ENCODE data around the gene CCNY. TPM values are rescaled to one million over a fixed set of nuclear protein-coding genes. Genes with fewer than 3 reads are reported as not detected.
A peak's percentile ranks its signal among the peaks of the same experiment; 100 is the strongest.

CCNY gene
- total and polyA plus RNA-seq, 2 donors (not counting 1 experiment from before 2014, with no cell fraction given), result 34.1 to 64.9 TPM

DNA sequence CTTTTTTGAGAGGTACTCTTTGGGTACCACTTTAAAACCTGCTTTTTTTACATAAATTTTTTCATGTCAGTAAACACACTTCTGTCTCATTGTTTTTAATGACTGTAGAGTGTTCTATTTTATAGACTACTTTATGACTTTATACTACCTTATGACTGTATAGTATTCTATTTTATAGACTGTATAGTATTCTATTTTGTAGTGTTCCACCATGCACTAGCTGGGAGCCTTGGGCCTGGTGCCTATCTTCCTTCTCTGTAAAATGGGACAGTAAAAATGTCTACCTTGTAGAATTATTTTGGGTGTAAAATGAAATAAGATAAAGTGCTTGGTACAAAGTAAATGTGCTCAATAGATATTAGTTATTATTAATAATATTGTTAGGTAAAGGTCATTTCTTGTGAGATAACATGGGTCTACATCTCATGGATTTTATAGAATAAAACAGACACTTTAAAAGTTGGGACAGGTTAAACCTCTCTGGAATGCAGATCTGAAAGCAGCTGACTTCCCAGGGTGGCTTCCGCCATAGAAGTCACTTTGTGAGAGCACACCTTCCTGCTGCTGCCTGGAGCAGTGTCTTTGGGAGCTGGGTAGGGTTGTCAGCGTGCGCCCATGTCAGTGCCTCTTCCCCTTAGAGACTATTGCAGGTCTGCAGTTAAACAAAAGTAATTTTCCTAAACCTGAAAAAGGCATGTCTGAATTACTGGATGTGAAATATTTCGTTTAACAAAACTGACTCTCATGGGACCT lies 31.0 kb downstream of the CCNY start:
- Mint-ChIP-seq H3K27ac (no peak overlapping the region), H3K4me1 (peaks cover 69% of the 10 kb centered on the region), H3K4me3 (no peak overlapping the region), H3K27me3 (no peaks in the 10 kb centered on the region), H3K9me3 (ENCODE audit: insufficient read depth) (no peaks in the 10 kb centered on the region)
- H3K79me2 ChIP-seq (ENCODE audit: control insufficient read depth, insufficient read depth, low read length), result peaks cover 97% of the 10 kb centered on the region
- no peak overlapping the region for H3K9ac ChIP-seq (ENCODE audit: low read length)
- no peaks in the 10 kb centered on the region for H3K27me3 ChIP-seq (replicated peaks in 1 of 4; ENCODE audit: control extremely low read depth in 1 of 4, control insufficient read depth in 3 of 4, insufficient read depth in 4 of 4, low read length in 3 of 4)
- no peak for TF ChIP-seq EZH2 (IDR thresholded peaks at IDR 0.05; ENCODE audit: borderline replicate concordance, insufficient read depth, low read depth, low read length, poor library complexity, severe bottlenecking)
- TF ChIP-seq, protein P1, sequence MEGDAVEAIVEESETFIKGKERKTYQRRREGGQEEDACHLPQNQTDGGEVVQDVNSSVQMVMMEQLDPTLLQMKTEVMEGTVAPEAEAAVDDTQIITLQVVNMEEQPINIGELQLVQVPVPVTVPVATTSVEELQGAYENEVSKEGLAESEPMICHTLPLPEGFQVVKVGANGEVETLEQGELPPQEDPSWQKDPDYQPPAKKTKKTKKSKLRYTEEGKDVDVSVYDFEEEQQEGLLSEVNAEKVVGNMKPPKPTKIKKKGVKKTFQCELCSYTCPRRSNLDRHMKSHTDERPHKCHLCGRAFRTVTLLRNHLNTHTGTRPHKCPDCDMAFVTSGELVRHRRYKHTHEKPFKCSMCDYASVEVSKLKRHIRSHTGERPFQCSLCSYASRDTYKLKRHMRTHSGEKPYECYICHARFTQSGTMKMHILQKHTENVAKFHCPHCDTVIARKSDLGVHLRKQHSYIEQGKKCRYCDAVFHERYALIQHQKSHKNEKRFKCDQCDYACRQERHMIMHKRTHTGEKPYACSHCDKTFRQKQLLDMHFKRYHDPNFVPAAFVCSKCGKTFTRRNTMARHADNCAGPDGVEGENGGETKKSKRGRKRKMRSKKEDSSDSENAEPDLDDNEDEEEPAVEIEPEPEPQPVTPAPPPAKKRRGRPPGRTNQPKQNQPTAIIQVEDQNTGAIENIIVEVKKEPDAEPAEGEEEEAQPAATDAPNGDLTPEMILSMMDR (IDR thresholded peaks at IDR 0.05), result no peak
- intact Hi-C loops (cut with micrococcal nuclease), result no loop called here
- ATAC-seq (ENCODE audit: low read depth), result no peak
- WGBS (ENCODE audit: insufficient coverage), result 100% methylated on average over 1 of the region's 4 CpGs
- no peaks in the 10 kb centered on the region for H3K36me3 ChIP-seq (replicated peaks in 1 of 2; ENCODE audit: control extremely low read depth in 1 of 2, control insufficient read depth in 1 of 2, extremely low read depth in 1 of 2, insufficient read depth in 2 of 2, low read length in 1 of 2)
- H4K20me1 ChIP-seq (ENCODE audit: control insufficient read depth, insufficient read depth, low read length, poor library complexity, severe bottlenecking), result peaks cover 81% of the 10 kb centered on the region
- H2AFZ ChIP-seq (ENCODE audit: insufficient read depth, low read depth, low read length, poor library complexity, severe bottlenecking), result no peak overlapping the region
- H3K4me1 ChIP-seq (ENCODE audit: control insufficient read depth in 2 of 2, insufficient read depth in 2 of 2, low read length in 2 of 2), result peaks cover 29 to 38% of the 10 kb centered on the region in 2 donors
- no peaks in the 10 kb centered on the region for H3K9me3 ChIP-seq (ENCODE audit: control extremely low read depth in 1 of 3, control insufficient read depth in 2 of 3, insufficient read depth in 1 of 3, low read length in 2 of 3)
- H3K4me2 ChIP-seq (replicated peaks; ENCODE audit: low read depth, low read length, poor library complexity, severe bottlenecking), result no peak overlapping the region
- H3K27ac ChIP-seq (ENCODE audit: low read length in 2 of 2), result no peak overlapping the region
- POLR2A ChIA-PET, result no interaction called here
- DNase-seq, result no peak
- H3K4me3 ChIP-seq (ENCODE audit: control extremely low read depth in 1 of 5, extremely low read depth in 1 of 5, insufficient read depth in 1 of 5, low read depth in 2 of 5, low read length in 4 of 5), result no peak overlapping the region
- CTCF ChIA-PET, result interaction anchor here (0.6 kb wide), 1 partner anchor 416 kb away, joined by 3 read pairs; no protein-coding TSS in a partner anchor

DNA sequence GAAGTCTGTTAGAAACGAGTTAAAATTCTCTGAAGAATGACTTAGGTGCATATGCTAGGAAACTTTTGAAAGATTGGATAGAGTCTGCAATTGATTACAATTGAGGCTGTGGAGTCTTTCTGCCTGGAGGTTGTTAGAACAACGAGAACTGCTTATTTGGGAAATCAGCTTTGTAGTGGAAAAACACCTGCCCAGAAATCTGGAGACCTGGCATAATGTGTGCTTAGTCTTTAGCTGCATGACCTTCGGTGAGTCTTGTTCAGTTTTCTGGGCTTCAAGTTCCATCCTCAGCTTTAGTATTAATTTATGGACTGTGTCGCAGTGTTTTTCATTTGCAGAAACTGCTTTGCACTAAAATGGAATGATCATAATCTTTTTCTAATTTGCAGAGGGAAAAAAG lies 31.7 kb downstream of the CCNY start:
- H2AFZ ChIP-seq (ENCODE audit: insufficient read depth, low read depth, low read length, poor library complexity, severe bottlenecking), result no peak overlapping the region
- H4K20me1 ChIP-seq (ENCODE audit: control insufficient read depth, insufficient read depth, low read length, poor library complexity, severe bottlenecking), result peaks cover 81% of the 10 kb centered on the region
- peaks cover 97% of the 10 kb centered on the region for H3K79me2 ChIP-seq (ENCODE audit: control insufficient read depth, insufficient read depth, low read length)
- H3K4me3 ChIP-seq (ENCODE audit: control extremely low read depth in 1 of 5, extremely low read depth in 1 of 5, insufficient read depth in 1 of 5, low read depth in 2 of 5, low read length in 4 of 5), result no peak overlapping the region
- TF ChIP-seq, protein P1 (IDR thresholded peaks at IDR 0.05), result no peak
- no peak for TF ChIP-seq EZH2 (IDR thresholded peaks at IDR 0.05; ENCODE audit: borderline replicate concordance, insufficient read depth, low read depth, low read length, poor library complexity, severe bottlenecking)
- H3K9me3 ChIP-seq (ENCODE audit: control extremely low read depth in 1 of 3, control insufficient read depth in 2 of 3, insufficient read depth in 1 of 3, low read length in 2 of 3), result no peaks in the 10 kb centered on the region
- ATAC-seq (ENCODE audit: low read depth) (no peak), DNase-seq (no peak)
- POLR2A ChIA-PET, result interaction anchor here (0.6 kb wide), 1 partner anchor 86 kb away, joined by 5 read pairs; no protein-coding TSS in a partner anchor
- H3K9me3 Mint-ChIP-seq (ENCODE audit: insufficient read depth), result no peaks in the 10 kb centered on the region
- H3K4me2 ChIP-seq (replicated peaks; ENCODE audit: low read depth, low read length, poor library complexity, severe bottlenecking), result peak overlapping the region; percentile 36
- no peak overlapping the region for H3K4me3 Mint-ChIP-seq
- H3K4me1 ChIP-seq (ENCODE audit: control insufficient read depth in 2 of 2, insufficient read depth in 2 of 2, low read length in 2 of 2), result peaks cover 36 to 45% of the 10 kb centered on the region in 2 donors
- no peak overlapping the region for H3K27ac Mint-ChIP-seq
- H3K27ac ChIP-seq (ENCODE audit: low read length in 2 of 2), result no peak overlapping the region
- no peaks in the 10 kb centered on the region for H3K27me3 ChIP-seq (replicated peaks in 1 of 4; ENCODE audit: control extremely low read depth in 1 of 4, control insufficient read depth in 3 of 4, insufficient read depth in 4 of 4, low read length in 3 of 4)
- no peaks in the 10 kb centered on the region for H3K27me3 Mint-ChIP-seq
- H3K4me1 Mint-ChIP-seq, result peaks cover 76% of the 10 kb centered on the region
- 97% methylated on average over 3 of the region's 4 CpGs for WGBS (ENCODE audit: insufficient coverage)
- no peak overlapping the region for H3K9ac ChIP-seq (ENCODE audit: low read length)
- no peaks in the 10 kb centered on the region for H3K36me3 ChIP-seq (replicated peaks in 1 of 2; ENCODE audit: control extremely low read depth in 1 of 2, control insufficient read depth in 1 of 2, extremely low read depth in 1 of 2, insufficient read depth in 2 of 2, low read length in 1 of 2)
- intact Hi-C loops (cut with micrococcal nuclease), result no loop called here
- CTCF ChIA-PET, result no interaction called here
